ENCODE data around the gene NASP. TPM values are rescaled to one million over a fixed set of nuclear protein-coding genes. Genes with fewer than 3 reads are reported as not detected.

The NASP gene
- total and polyA plus RNA-seq, 12 donors = 26.6 to 127 (median 31.1) TPM

GRCh38 chr1:45545553-45546310 is 38.1 kb upstream of the NASP start:
- TF ChIP-seq CTCF (IDR thresholded peaks at IDR 0.05) = no peak

GRCh38 chr1:45550401-45551351 is 33.2 kb upstream of the NASP start, which contains the start of gene AKR1A1:
AKR1A1 (plus strand) TSS chr1:45550826; CDS start chr1:45561795, 10,969 bp downstream.
- intact Hi-C loops (cut with DNase I) = loop anchor here in 2 of 10 donors (2.0 kb wide), 2 partner anchors 28 to 30 kb away; partner anchors contain the start of gene PRDX1 (in 1 of the 2)
- peak in 2 of 9 donors; percentile 11 to 13 for TF ChIP-seq CTCF (IDR thresholded peaks at IDR 0.05)
- WGBS, 2 donors = 1% methylated on average over 47 of the region's 47 CpGs
- H3K4me3 ChIP-seq = peak within 1 kb of the TSS; percentile 50 to 87 (median 70)
- no peaks in the 10 kb centered on the region for H3K27me3 ChIP-seq
- DNase-seq = peak; percentile 85 to 88
- H3K4me1 ChIP-seq = peaks cover 0 to 26% (median 20%) of the 10 kb centered on the region in 9 donors
- H3K9me3 ChIP-seq = no peaks in the 10 kb centered on the region
- H3K36me3 ChIP-seq = peaks cover 0 to 33% (median 0%) of the 10 kb centered on the region in 9 donors
- H3K27ac ChIP-seq = peak within 1 kb of the TSS; percentile 49 to 91 (median 83)
- ATAC-seq = peak; percentile 97 to 99 (median 98)

More at GRCh38 chr1:45545553-45546310, 38.1 kb upstream of the NASP start:
- ATAC-seq (no peak), DNase-seq (no peak)
- peak overlapping the region in 1 of 10 donors; percentile 35 for H3K27ac ChIP-seq
- no peaks in the 10 kb centered on the region for H3K9me3 ChIP-seq
- intact Hi-C loops (cut with DNase I) = no loop called here
- 85 to 86% methylated on average over 7 of the region's 7 CpGs for WGBS, 2 donors
- H3K27me3 ChIP-seq = no peaks in the 10 kb centered on the region
- no peaks in the 10 kb centered on the region for H3K36me3 ChIP-seq
- peaks cover 0 to 50% (median 10%) of the 10 kb centered on the region in 9 donors for H3K4me1 ChIP-seq
- H3K4me3 ChIP-seq = no peak overlapping the region

GRCh38 chr1:45551684-45552083 is 32.2 kb upstream of the NASP start:
- H3K27me3 ChIP-seq = no peaks in the 10 kb centered on the region
- H3K36me3 ChIP-seq = peaks cover 0 to 40% (median 0%) of the 10 kb centered on the region in 9 donors
- peak overlapping the region in 5 of 10 donors; percentile 83 to 91 (median 86) for H3K27ac ChIP-seq
- 23 to 28% methylated on average over 3 of the region's 3 CpGs for WGBS, 2 donors
- H3K9me3 ChIP-seq = no peaks in the 10 kb centered on the region
- ATAC-seq (no peak), DNase-seq (no peak)
- H3K4me3 ChIP-seq = peak overlapping the region in 9 of 10 donors; percentile 50 to 87 (median 66)
- TF ChIP-seq CTCF (IDR thresholded peaks at IDR 0.05) = no peak
- H3K4me1 ChIP-seq = peaks cover 0 to 26% (median 20%) of the 10 kb centered on the region in 9 donors
- intact Hi-C loops (cut with DNase I) = loop anchor here in 2 of 10 donors (2.0 kb wide), 2 partner anchors 29 to 31 kb away; partner anchors contain the start of gene PRDX1 (in 1 of the 2)

GRCh38 chr1:45552331-45552730 is 31.5 kb upstream of the NASP start:
- Histone ChIP-seq H3K9me3 (no peaks in the 10 kb centered on the region), H3K4me1 (peaks cover 0 to 33% (median 22%) of the 10 kb centered on the region in 9 donors), H3K4me3 (peak overlapping the region in 4 of 10 donors; percentile 73 to 87 (median 82)), H3K36me3 (peaks cover 0 to 40% (median 0%) of the 10 kb centered on the region in 9 donors), H3K27me3 (no peaks in the 10 kb centered on the region), H3K27ac (no peak overlapping the region)
- DNase-seq = no peak
- 72 to 81% methylated on average over 1 of the region's 1 CpG for WGBS, 2 donors
- no peak for ATAC-seq
- intact Hi-C loops (cut with DNase I) = no loop called here
- TF ChIP-seq CTCF (IDR thresholded peaks at IDR 0.05) = no peak
